GM12874 (cell line): ENCODE measurements around the gene EPB41L5.

Source experiments
- CTCF ChIP-seq: IDR thresholded peaks from 2 replicates; pipeline ENCODE4 v1.5.1; 2011; ENCODE audit warnings: low read depth, mild to moderate bottlenecking, control low read depth, low read length, moderate library complexity; ENCODE audit not compliant: insufficient read depth

EPB41L5 gene

DNA sequence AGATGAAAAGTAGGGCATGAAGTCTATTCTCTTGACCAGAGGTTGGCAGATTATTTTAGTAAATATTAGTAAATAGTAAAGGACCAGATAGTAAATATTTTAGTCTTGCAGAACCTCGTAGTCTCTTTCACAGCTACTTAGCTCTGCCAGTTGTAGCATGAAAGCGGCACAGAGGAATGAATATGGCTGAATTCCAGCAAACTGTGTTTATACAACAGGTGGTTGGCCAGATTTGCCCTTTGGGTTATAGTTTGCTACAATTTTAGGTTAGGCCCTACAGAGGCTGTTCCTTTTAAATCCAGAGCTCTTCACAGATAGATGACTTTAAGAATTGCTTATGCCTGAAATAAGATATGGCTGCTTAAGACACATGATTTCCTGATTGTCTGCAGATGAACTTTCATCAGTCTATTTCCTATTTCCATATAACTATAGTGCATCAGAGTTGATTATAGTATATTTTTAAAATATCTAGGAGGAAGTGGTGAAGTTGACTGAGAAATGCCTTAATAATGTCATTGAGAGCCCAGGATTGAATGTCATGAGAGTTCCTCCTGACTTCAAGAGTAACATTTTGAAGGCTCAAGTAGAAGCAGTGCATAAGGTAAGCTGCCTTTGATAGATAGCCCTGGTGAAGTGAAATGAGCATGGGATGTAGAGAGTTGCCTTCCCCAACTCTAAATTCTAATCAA lies 129.8 kb downstream of the EPB41L5 start:
- no peak for TF ChIP-seq CTCF

- TF ChIP-seq CTCF: no peak
Observed at GRCh38 chr2:120148229-120148628, 135.4 kb downstream of the EPB41L5 start.

DNA sequence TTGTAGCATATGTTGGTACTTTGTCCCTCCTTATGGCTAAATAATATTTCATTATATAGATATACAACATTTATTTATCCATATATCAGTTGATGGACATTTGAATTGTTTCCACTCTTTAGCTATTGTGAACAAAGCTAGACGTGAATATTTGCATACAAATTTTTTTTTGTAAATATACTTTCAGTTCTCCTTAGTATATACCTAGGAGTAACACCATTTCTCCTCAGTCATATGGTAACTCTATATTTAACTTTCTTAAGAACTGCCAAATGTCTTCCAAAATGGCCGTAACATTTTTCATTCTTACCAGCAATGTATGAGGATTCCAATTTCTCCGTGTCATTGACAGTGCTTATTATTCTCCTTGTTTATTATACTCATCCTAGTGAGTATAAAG lies 135.8 kb downstream of the EPB41L5 start:
- no peak for TF ChIP-seq CTCF

- TF ChIP-seq CTCF: no peak
Observed at GRCh38 chr2:120149406-120149805, 136.5 kb downstream of the EPB41L5 start.

DNA sequence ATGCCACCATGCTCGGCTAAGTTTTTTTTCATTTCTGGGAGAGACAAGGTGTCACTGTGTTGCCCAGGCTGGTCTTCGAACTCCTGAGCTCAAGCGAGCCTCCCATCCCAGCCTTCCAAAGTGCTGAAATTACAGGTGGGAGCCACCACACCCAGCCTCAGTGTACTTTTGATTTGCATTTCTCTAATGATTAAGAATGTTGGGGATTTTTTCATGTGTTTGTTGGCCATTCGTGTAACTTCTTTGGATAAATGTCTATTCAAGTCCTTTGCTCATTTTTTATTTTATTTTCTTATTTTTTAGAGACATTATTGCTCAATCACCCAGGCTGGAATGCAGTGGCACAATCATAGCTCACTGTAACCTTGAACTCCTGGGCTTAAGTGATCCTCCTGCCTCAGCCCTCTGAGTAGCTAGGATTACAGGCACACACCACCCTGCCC lies 137.2 kb downstream of the EPB41L5 start:
- no peak for TF ChIP-seq CTCF

GRCh38 chr2:120155308-120155707 lies 142.4 kb downstream of the EPB41L5 start:
- TF ChIP-seq CTCF: no peak

GRCh38 chr2:120161190-120161589 lies 148.3 kb downstream of the EPB41L5 start:
- no peak for TF ChIP-seq CTCF
